ENCODE results near the gene FCSK. TPM values are rescaled to one million over a fixed set of nuclear protein-coding genes. Genes with fewer than 3 reads are reported as not detected.

FCSK gene
- total RNA-seq, 1 donor from 2014 or later: 19.5 TPM

- Mint-ChIP-seq H3K9me3 (no peaks in the 10 kb centered on the region), H3K36me3 (peaks cover 14% of the 10 kb centered on the region), H3K4me1 (ENCODE audit: unreplicated experiment) (no peaks in the 10 kb centered on the region), H3K4me3 (no peak overlapping the region), H3K27me3 (no peaks in the 10 kb centered on the region), H3K27ac (no peak overlapping the region)
- no peak for DNase-seq (ENCODE audit: extremely low spot score, unreplicated experiment)
- TF ChIP-seq, protein P1, sequence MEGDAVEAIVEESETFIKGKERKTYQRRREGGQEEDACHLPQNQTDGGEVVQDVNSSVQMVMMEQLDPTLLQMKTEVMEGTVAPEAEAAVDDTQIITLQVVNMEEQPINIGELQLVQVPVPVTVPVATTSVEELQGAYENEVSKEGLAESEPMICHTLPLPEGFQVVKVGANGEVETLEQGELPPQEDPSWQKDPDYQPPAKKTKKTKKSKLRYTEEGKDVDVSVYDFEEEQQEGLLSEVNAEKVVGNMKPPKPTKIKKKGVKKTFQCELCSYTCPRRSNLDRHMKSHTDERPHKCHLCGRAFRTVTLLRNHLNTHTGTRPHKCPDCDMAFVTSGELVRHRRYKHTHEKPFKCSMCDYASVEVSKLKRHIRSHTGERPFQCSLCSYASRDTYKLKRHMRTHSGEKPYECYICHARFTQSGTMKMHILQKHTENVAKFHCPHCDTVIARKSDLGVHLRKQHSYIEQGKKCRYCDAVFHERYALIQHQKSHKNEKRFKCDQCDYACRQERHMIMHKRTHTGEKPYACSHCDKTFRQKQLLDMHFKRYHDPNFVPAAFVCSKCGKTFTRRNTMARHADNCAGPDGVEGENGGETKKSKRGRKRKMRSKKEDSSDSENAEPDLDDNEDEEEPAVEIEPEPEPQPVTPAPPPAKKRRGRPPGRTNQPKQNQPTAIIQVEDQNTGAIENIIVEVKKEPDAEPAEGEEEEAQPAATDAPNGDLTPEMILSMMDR (conservative IDR thresholded peaks at IDR 0.05): no peak
Observed at GRCh38 chr16:70490261-70490660, 35.9 kb downstream of the FCSK start.

DNA sequence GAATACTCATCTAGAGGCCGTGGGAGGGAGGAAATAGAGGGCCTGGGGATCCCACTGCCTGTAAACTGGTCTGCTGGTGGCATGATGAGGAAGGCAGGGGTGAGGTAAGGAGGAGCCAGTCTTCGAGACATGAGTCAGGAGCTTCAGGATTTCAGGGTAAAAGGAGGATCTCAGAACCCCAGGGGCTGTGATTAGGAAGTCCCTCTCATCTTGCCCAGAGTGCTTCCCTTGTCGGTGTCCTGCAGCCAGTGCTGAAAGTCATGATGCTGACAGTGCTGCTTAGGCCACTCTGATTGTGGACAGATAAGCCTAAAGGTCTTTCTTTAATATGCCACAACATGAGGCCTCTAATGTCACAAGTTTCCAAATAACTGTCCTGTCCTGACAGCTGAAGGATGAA is 39.4 kb downstream of the FCSK start:
- Mint-ChIP-seq H3K27ac (no peak overlapping the region), H3K4me1 (ENCODE audit: unreplicated experiment) (no peaks in the 10 kb centered on the region), H3K9me3 (no peaks in the 10 kb centered on the region), H3K27me3 (no peaks in the 10 kb centered on the region), H3K36me3 (peaks cover 8% of the 10 kb centered on the region), H3K4me3 (no peak overlapping the region)
- no peak for DNase-seq (ENCODE audit: extremely low spot score, unreplicated experiment)
- TF ChIP-seq, protein P1 (conservative IDR thresholded peaks at IDR 0.05): no peak

DNA sequence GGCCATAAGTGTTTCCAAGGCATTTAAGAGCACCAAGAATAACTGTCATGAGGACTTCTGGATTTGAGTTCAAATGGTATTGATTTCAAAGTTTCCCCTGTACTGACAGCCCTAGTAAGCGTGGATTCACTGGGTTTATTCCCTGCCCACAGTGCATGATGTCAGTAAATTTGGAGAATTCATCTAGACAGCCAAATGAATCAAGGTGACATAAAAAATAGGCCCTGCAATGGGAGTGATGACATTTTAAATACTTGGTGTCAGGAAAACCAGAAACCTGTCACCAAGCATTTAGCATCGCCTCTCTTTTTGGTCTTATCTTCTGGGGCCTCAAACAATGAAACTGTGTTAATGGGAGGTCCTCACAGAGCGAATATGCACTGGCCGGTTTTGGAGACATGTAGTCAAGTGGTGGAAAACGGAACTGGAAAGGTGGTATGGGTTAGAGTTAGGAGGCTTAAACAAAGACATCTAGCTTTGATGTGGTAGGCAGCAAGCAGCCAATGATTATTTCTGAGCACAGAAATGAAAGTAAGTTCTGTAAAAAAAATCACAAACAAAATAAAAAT is 39.9 kb downstream of the FCSK start:
- no peak for DNase-seq (ENCODE audit: extremely low spot score, unreplicated experiment)
- Mint-ChIP-seq H3K36me3 (peaks cover 8% of the 10 kb centered on the region), H3K4me1 (ENCODE audit: unreplicated experiment) (no peaks in the 10 kb centered on the region), H3K4me3 (no peak overlapping the region), H3K27me3 (no peaks in the 10 kb centered on the region), H3K9me3 (no peaks in the 10 kb centered on the region), H3K27ac (no peak overlapping the region)
- TF ChIP-seq, protein P1 (conservative IDR thresholded peaks at IDR 0.05): no peak

DNA sequence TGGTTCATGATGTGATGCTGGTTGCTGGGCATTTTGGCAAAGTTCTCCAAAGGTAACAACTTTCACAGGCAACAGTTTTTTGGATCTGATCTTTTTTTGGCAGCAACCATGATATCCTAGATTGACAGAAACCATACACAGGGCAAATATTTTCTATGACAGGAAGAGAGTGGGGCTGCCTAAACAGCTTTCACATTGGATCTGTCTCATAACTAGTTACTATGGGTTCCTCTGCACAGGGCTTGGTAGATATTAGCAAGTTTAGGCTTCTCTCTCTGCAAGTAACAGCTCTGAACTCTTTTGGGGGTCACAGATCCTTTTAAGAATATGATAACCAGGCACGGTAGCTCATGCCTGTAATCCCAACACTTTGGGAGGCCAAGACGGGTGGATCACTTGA is 40.4 kb downstream of the FCSK start:
- no peaks in the 10 kb centered on the region for H3K27me3 Mint-ChIP-seq
- H3K9me3 Mint-ChIP-seq: no peaks in the 10 kb centered on the region
- H3K4me3 Mint-ChIP-seq: no peak overlapping the region
- H3K36me3 Mint-ChIP-seq: peaks cover 8% of the 10 kb centered on the region
- no peak overlapping the region for H3K27ac Mint-ChIP-seq
- no peak for DNase-seq (ENCODE audit: extremely low spot score, unreplicated experiment)
- TF ChIP-seq, protein P1 (conservative IDR thresholded peaks at IDR 0.05): no peak
- H3K4me1 Mint-ChIP-seq (ENCODE audit: unreplicated experiment): no peaks in the 10 kb centered on the region

DNA sequence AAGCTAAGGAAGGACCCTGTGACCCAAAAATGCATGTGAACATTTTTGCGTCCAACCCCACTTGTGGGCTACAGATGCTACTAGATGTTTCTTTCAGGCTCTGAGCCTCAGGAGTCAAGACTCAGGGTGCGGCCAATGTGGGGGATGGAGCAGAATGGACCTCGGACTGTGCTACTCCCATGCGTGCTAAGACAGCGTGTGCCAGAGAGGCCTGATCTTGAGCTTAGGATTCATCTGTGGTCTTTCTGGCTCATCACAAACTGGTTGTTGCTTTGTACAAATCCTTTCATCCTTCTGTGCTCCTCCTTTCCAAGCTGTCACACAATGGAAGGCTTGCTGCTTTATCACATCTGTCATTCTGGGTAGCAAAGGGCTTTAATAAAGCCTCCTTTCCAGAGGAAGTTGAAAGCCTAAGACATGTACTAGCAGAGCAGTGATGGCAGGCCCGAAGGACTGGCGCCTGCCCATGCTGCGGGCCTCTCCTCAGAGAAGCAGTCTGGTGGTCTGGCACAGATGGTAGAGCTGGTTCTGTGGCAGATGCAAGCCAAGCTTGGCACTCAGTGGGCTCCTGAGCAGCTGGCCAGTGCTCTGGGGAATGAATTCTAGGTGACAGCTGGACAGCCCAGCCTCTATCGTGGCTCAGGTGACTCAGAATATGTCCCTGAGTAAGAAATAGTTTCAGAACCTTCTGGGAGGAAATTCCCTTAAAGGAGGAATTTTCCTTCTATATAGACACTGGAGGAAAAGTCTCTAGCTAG is 41.2 kb downstream of the FCSK start:
- no peak for DNase-seq (ENCODE audit: extremely low spot score, unreplicated experiment)
- Mint-ChIP-seq H3K4me1 (ENCODE audit: unreplicated experiment) (no peaks in the 10 kb centered on the region), H3K27me3 (no peaks in the 10 kb centered on the region), H3K9me3 (no peaks in the 10 kb centered on the region), H3K4me3 (no peak overlapping the region), H3K27ac (no peak overlapping the region), H3K36me3 (peaks cover 8% of the 10 kb centered on the region)
- TF ChIP-seq, protein P1 (conservative IDR thresholded peaks at IDR 0.05): no peak
